HG02840 (cell line): Measurements from ENCODE around the gene ICOSLG.
"Not testable (repeated sequence)": the region's sequence is repeated elsewhere in the genome, so short reads cannot be mapped to it uniquely, and the experiment has no call there.

Source experiments
- ATAC-seq: cut with Tn5 transposase; IDR thresholded peaks from one replicate; pipeline ENCODE4 v1.9.1; 2021; ENCODE audit warnings: mild to moderate bottlenecking, moderate library complexity, moderate number of reproducible peaks; ENCODE audit not compliant: unreplicated experiment, low FRiP score

Gene ICOSLG

DNA sequence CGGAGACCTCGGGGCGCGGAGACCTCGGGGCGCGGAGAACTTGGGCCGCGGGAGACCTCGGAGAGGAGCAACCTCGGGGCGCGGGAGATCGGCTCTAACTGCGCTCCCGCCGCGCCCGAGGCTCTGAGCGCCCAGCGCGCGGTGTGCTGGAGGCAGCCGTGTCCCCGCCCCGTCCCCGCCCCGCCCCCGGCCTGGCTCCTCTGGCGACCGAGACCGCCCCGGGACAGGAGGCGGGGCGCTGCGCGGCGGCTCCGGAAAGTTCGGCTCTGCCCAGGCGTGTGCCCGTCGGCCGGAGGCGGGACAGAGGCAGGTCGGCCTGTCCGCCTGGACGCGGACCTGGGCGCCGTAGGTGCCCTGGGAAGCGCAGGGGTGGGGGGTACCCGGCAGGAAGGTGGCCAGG is at the start of gene ICOSLG:
TSS of gene ICOSLG (minus strand) at position 102 of the 400 bp plus-strand sequence. CDS start 126 bp downstream, outside the sequence.
- not testable (repeated sequence) for ATAC-seq

DNA sequence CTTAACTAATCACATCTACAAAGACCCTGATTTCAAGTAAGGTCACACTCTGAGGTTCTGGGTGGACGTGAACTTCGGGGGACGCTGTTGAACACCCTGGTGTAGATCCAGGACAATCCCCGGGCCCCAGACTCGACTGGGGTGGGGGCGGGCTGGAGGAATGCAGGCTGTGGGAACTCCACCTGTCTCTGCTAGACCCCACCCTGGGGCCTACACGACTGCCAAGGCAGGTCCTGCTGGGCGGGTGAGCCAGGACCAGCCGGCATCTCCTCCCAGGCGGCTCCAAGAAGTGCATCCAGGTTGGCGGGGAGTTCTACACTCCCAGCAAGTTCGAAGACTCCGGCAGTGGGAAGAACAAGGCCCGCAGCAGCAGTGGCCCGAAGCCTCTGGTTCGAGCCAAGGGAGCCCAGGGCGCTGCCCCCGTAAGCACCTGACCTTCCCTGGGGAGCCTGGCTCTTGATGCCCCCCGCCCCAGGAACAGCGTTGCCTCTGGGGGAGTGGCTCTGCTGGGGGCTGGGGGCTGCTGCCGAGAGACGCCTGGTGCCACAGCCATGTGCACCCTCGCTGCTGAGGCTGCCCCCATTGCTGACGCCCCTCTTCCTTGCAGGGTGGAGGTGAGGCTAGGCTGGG is 48.8 kb upstream of the ICOSLG start:
- ATAC-seq: no peak

DNA sequence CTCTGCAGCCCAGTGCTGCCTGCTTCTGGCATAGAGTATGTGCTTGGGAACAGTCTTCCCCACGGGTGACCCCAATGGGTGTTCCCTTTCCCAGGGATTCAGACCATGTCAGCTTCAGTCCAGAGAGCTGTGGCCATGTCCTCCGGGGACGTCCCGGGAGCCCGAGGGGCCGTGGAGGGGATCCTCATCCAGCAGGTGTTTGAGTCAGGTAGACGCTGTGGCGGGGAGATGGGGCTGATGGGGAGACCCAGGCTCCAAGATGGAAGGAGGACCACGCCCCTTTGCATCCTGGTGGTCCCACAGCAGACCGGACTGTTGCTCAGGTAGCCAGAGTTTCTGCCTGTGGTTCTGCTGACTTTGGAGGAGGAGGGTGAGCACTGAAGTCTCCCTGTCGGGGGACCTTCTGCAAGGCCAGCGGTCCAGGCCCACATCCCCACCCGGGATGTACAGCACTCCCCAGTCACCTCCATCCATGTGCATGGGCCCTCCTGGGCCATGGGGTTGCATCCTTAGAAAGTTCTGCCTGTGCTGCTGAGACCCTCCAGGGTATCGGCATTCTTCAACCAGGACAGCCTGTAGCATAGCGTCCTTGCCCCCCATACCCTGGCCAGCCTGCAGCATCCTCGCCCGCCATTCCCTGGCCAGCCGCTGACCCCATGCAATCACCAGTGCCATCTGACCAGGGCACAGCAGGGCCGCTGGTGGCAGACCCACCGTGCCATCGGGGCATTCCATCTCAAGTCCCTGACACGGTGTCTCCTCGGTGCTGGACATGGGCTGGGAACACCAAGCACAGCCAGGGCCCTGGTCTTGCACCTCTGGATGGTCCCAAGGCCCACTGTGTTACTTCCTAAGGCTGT is 47.7 kb upstream of the ICOSLG start:
- ATAC-seq: no peak

GRCh38 chr21:44286716-44287632 is 46.2 kb upstream of the ICOSLG start:
- ATAC-seq: no peak

GRCh38 chr21:44286086-44286715 is 45.5 kb upstream of the ICOSLG start:
- no peak for ATAC-seq

GRCh38 chr21:44285138-44285992 is 44.6 kb upstream of the ICOSLG start, which contains the start of gene AIRE:
TSS of gene AIRE (plus strand) at chr21:44285876. CDS start at chr21:44286007, 131 bp downstream.
- no peak for ATAC-seq

DNA sequence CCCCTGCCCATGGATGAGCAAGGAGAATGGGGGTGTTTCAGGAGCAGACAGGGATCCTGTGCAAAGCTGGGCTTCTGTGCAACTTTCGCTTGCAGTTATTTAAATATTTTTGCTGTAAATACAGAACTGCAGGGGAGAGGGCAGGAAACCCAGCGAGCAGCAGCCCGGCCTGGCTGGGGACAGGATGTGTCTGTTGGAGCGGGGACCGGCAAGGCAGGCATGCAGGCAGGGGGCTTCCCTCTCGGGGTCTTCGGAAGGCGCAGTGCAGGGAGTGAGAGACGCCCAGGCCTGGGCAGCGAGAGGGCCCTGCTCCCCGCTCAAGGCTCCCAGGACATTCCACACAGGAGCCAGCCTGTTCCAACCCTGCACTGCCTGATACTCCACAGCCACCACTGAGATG is 43.2 kb upstream of the ICOSLG start:
- no peak for ATAC-seq

DNA sequence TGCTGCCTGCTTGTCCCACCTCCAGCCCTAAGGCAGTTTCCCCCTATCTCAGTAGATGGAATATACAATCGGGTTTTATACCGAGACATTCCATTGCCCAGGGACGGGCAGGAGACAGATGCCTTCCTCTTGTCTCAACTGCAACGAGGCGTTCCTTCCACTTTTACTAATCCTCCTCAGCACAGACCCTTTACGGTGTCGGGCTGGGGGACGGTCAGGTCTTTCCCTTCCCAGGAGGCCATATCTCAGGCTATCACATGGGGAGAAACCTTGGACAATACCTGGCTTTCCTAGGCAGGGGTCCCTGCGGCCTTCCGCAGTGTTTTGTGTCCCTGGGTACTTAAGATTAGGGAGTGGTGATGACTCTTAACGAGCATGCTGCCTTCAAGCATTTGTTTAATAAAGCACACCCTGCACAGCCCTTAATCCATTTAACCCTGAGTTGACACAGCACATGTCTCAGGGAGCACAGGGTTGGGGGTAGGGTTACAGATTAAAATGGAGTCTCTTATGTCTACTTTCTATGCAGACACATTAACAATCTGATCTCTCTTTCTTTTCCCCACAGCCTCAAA is 42.6 kb upstream of the ICOSLG start:
- ATAC-seq: not testable (repeated sequence)

DNA sequence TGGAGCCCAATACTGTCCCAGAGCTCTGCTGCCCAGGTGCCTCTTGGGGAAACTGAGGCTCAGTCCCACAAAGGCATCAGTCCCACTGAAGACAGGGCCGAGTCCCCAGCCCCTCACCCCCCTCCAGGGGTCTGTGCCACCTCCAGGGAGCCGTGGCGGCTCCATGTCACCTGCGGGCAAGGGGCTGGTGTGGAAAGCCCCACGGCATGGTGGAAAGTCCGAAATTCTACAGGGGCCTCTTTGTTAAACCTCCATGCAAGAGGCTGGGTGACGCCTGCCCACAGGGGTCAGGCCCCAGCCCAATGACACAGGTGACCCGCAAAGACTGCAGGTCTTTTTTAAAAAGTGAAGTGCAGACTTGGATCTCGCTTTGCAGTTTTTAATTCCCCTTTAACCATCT is 41.6 kb upstream of the ICOSLG start:
- ATAC-seq: no peak

DNA sequence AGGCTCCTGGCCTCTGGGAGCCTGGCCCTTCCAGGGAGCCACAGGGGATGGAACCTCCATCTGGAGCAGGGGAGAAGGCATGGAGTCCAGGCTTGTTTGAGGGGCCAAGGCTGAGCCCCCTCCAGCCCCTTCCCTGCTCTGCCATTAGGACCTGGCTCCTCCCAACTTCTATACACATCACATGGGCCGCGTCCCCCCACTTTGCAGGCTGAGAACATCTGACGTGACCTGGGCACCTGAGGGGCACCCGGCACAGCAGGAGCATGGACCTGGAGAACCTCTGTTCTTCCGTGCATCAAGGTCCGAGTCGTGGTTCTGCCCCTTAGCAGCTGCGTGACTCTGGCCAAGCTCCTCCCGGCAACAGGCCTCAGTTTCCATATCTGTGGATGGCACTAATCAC is 41.1 kb upstream of the ICOSLG start:
- no peak for ATAC-seq

- ATAC-seq: no peak
Observed at GRCh38 chr21:44279354-44280260, 38.9 kb upstream of the ICOSLG start.

DNA sequence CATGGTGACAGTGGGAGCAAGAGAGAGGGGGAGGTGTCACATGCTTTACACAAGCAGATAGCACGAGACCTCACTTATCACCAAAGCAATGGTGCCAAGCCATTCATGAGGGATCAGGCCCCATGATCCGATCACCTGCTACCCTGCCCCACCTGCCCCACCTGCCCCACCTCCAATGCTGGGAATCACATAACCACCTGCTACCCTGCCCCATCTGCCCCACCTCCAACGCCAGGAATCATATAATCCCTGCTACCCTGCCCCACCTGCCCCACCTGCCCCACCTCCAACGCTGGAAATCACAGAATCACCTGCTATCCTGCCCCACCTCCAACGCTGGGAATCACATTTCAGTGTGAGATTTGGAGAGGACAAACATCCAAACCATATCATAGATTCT is 34.3 kb upstream of the ICOSLG start:
- no peak for ATAC-seq

DNA sequence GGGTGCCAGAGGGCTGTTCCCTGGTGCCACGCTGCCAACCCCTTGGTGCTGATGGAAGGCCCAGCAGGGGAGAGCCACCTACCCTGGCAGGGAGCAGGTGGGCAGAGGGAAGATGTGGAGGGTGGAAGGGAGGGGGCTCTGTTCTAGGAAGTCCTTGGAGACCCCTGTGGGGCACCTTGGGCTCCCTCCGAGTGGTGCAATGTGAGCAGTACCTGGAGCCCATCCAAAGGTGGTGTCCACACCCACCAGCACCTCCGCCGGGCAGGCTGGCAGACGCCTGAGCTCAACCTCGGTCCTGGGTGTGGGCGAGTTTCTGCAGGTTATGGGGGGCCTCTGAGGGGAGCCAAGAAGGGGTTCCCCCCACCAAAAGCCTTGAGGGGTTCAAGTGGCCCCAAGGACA is 32.3 kb upstream of the ICOSLG start:
- ATAC-seq: no peak

- ATAC-seq: no peak
Observed at GRCh38 chr21:44272284-44272858, 31.6 kb upstream of the ICOSLG start.

GRCh38 chr21:44271558-44272283 is 31.0 kb upstream of the ICOSLG start:
- ATAC-seq: no peak

DNA sequence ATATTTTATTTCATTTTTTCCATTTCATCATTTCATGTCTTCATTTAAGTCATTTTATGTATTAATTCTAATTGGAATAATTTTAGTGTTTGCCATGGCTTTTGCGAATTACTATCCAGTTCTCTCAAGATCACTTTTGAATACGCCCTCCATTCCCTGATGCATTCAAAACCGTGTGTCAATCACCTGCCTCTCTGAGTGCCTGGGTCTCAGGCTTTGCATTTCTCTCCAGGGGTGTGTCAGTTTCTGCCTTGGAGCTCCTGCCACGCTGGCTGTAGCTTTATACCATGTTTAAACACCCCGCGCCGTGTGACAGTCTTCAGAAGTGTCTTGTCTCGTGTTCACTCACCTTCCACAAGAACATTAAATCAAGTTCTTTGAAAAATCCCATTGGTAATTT is 28.3 kb upstream of the ICOSLG start:
- no peak for ATAC-seq

GRCh38 chr21:44267655-44268142 is 27.0 kb upstream of the ICOSLG start:
- ATAC-seq: no peak
